Hepatocyte (in vitro differentiated cells): ENCODE results near the gene MAPK13. TPM values are rescaled to one million over a fixed set of nuclear protein-coding genes. Genes with fewer than 3 reads are reported as not detected.

Experiments
- DNase-seq: peaks from one replicate; pipeline ENCODE4 v3.0.0-alpha.2; 2016; ENCODE audit warnings: low spot score
- H2AFZ ChIP-seq: fragments of 200-600 bp; sonication (generic); 2 replicates; pipeline ENCODE4 v1.6.0; 2016; ENCODE audit warnings: antibody characterized with exemption, mild to moderate bottlenecking
- H3K27ac ChIP-seq: fragments of 200-600 bp; sonication (generic); 2 replicates; pipeline ENCODE4 v1.5.1; 2016; ENCODE audit warnings: mild to moderate bottlenecking
- H3K27me3 ChIP-seq: fragments of 200-600 bp; sonication (generic); 2 replicates; pipeline ENCODE4 v1.6.1; 2016
- H3K36me3 ChIP-seq: fragments of 200-600 bp; sonication (generic); replicated peaks from 2 replicates; pipeline ENCODE4 v1.5.1; 2016; ENCODE audit warnings: low read depth; ENCODE audit not compliant: insufficient read depth
- H3K4me1 ChIP-seq: fragments of 200-600 bp; sonication (generic); 2 replicates; pipeline ENCODE4 v1.5.1; 2016; ENCODE audit warnings: mild to moderate bottlenecking, moderate library complexity; ENCODE audit not compliant: insufficient read depth
- H3K4me2 ChIP-seq: fragments of 200-600 bp; sonication (generic); 2 replicates; pipeline ENCODE4 v1.6.0; 2016
- H3K4me3 ChIP-seq: fragments of 200-600 bp; sonication (generic); 2 replicates; pipeline ENCODE4 v1.5.1; 2016; ENCODE audit warnings: mild to moderate bottlenecking
- H3K79me2 ChIP-seq: fragments of 200-600 bp; sonication (generic); 2 replicates; pipeline ENCODE4 v1.6.0; 2017; ENCODE audit warnings: mild to moderate bottlenecking
- H3K9me2 ChIP-seq: fragments of 200-600 bp; sonication (generic); replicated peaks from 2 replicates; pipeline ENCODE4 v1.6.0; 2017; ENCODE audit warnings: mild to moderate bottlenecking; ENCODE audit not compliant: insufficient read depth
- H3K9me3 ChIP-seq: fragments of 200-600 bp; sonication (generic); 2 replicates; pipeline ENCODE4 v1.5.1; 2016; ENCODE audit warnings: low read depth, mild to moderate bottlenecking
- H4K20me1 ChIP-seq: fragments of 200-600 bp; sonication (generic); 2 replicates; pipeline ENCODE4 v1.6.0; 2016; ENCODE audit warnings: mild to moderate bottlenecking; ENCODE audit not compliant: insufficient read depth, poor library complexity, severe bottlenecking
- CTCF ChIP-seq: fragments of 200-600 bp; sonication (generic); IDR thresholded peaks from 2 replicates; pipeline ENCODE4 v1.5.1; 2016; ENCODE audit warnings: antibody characterized with exemption, mild to moderate bottlenecking; ENCODE audit not compliant: poor library complexity
- EZH2 ChIP-seq: fragments of 200-600 bp; sonication (generic); IDR thresholded peaks from 2 replicates; pipeline ENCODE4 v1.6.1; 2016; ENCODE audit warnings: antibody characterized with exemption, mild to moderate bottlenecking, borderline replicate concordance
- EZH2phosphoT487 ChIP-seq: fragments of 200-600 bp; sonication (generic); IDR thresholded peaks from one replicate; pipeline ENCODE4 v1.6.1; 2018; ENCODE audit warnings: antibody characterized with exemption, mild to moderate bottlenecking, low read depth, moderate library complexity; ENCODE audit not compliant: unreplicated experiment, severe bottlenecking
- WGBS: methylation state at CpG from one replicate; pipeline ENCODE4 v1.1.6; 2016; ENCODE audit warnings: low lambda C conversion rate; ENCODE audit errors: missing lambda C conversion rate; 5-methylcytosine and 5-hydroxymethylcytosine counted together
- polyA plus RNA-seq: library from polyadenylated mRNA; unstranded; fragments of >200 nt; fragmentation: Nextera tagmentation; extraction: Ambion mirVana; gene quantifications from 2 replicates; pipeline ENCODE4 v1.2.1, GENCODE V29; 2016
- total RNA-seq: library from RNA; depleted of rRNA; stranded (reverse); fragments of >200 nt; gene quantifications from 2 replicates; pipeline ENCODE4 v1.2.3, GENCODE V29; 2014

Gene MAPK13
- total and polyA plus RNA-seq, 2 experiments from 2014 or later, result 43.6 to 50.2 TPM

GRCh38 chr6:36133912-36134311 lies 3.6 kb downstream of the MAPK13 start:
- TF ChIP-seq EZH2, result no peak
- TF ChIP-seq CTCF, result no peak
- TF ChIP-seq EZH2phosphoT487, result no peak
- H3K4me1 ChIP-seq, result peaks cover 29% of the 10 kb centered on the region
- no peak overlapping the region for H3K4me3 ChIP-seq
- no peak overlapping the region for H3K27ac ChIP-seq
- peaks cover 15% of the 10 kb centered on the region for H3K79me2 ChIP-seq
- no peaks in the 10 kb centered on the region for H3K9me3 ChIP-seq
- DNase-seq, result no peak
- H3K4me2 ChIP-seq, result no peak overlapping the region
- no peaks in the 10 kb centered on the region for H4K20me1 ChIP-seq
- no peaks in the 10 kb centered on the region for H3K9me2 ChIP-seq
- H3K27me3 ChIP-seq, result no peaks in the 10 kb centered on the region
- no peak overlapping the region for H2AFZ ChIP-seq
- 91% methylated on average over 4 of the region's 4 CpGs for WGBS
- no peaks in the 10 kb centered on the region for H3K36me3 ChIP-seq

GRCh38 chr6:36135053-36135731 lies 4.9 kb downstream of the MAPK13 start:
- H3K27me3 ChIP-seq, result no peaks in the 10 kb centered on the region
- H3K9me2 ChIP-seq, result no peaks in the 10 kb centered on the region
- 94% methylated on average over 13 of the region's 13 CpGs for WGBS
- H3K36me3 ChIP-seq, result no peaks in the 10 kb centered on the region
- no peak overlapping the region for H3K27ac ChIP-seq
- H3K4me2 ChIP-seq, result no peak overlapping the region
- H3K9me3 ChIP-seq, result no peaks in the 10 kb centered on the region
- H3K4me3 ChIP-seq, result no peak overlapping the region
- H3K79me2 ChIP-seq, result peaks cover 15% of the 10 kb centered on the region
- no peak for DNase-seq
- TF ChIP-seq EZH2phosphoT487, result no peak
- no peak for TF ChIP-seq EZH2
- no peak for TF ChIP-seq CTCF
- no peaks in the 10 kb centered on the region for H4K20me1 ChIP-seq
- H2AFZ ChIP-seq, result no peak overlapping the region
- peaks cover 29% of the 10 kb centered on the region for H3K4me1 ChIP-seq

- no peaks in the 10 kb centered on the region for H3K36me3 ChIP-seq
- H3K27me3 ChIP-seq, result no peaks in the 10 kb centered on the region
- H3K4me3 ChIP-seq, result no peak overlapping the region
- peaks cover 23% of the 10 kb centered on the region for H3K4me1 ChIP-seq
- peaks cover 15% of the 10 kb centered on the region for H3K79me2 ChIP-seq
- H3K4me2 ChIP-seq, result no peak overlapping the region
- H3K9me2 ChIP-seq, result no peaks in the 10 kb centered on the region
- no peaks in the 10 kb centered on the region for H3K9me3 ChIP-seq
- no peak overlapping the region for H2AFZ ChIP-seq
- WGBS, result 89% methylated on average over 2 of the region's 2 CpGs
- no peaks in the 10 kb centered on the region for H4K20me1 ChIP-seq
- no peak for TF ChIP-seq CTCF
- TF ChIP-seq EZH2, result no peak
- no peak for TF ChIP-seq EZH2phosphoT487
- no peak for DNase-seq
- no peak overlapping the region for H3K27ac ChIP-seq
Observed at GRCh38 chr6:36136034-36136433, 5.7 kb downstream of the MAPK13 start.
